NT2/D1 (cell line): Measurements from ENCODE around the gene MRPS24.

Source experiments
- DNase-seq: peaks from one replicate; pipeline ENCODE4 v3.0.0-alpha.2; 2011; ENCODE audit warnings: low read depth, low spot score
- H3K27me3 ChIP-seq: 2 replicates; pipeline ENCODE4 v1.6.0; 2011; ENCODE audit warnings: mild to moderate bottlenecking; ENCODE audit not compliant: insufficient read length, insufficient read depth
- H3K36me3 ChIP-seq: 2 replicates; pipeline ENCODE4 v1.6.1; 2011; ENCODE audit warnings: mild to moderate bottlenecking, low read length, mixed read lengths; ENCODE audit not compliant: insufficient read depth, insufficient read length
- H3K4me1 ChIP-seq: 2 replicates; pipeline ENCODE4 v1.5.1; 2011; ENCODE audit not compliant: insufficient read depth, insufficient read length
- H3K4me3 ChIP-seq: 2 replicates; pipeline ENCODE4 v1.5.1; 2011; ENCODE audit warnings: low read depth; ENCODE audit not compliant: insufficient read length
- H3K9ac ChIP-seq: 2 replicates; pipeline ENCODE4 v1.6.0; 2011; ENCODE audit warnings: low read depth; ENCODE audit not compliant: insufficient read length
- H3K9me3 ChIP-seq: 2 replicates; pipeline ENCODE4 v1.5.1; 2011; ENCODE audit warnings: mild to moderate bottlenecking, low read length; ENCODE audit not compliant: insufficient read depth
- SUZ12 ChIP-seq: IDR thresholded peaks from 2 replicates; pipeline ENCODE4 v1.6.1; 2011; ENCODE audit not compliant: insufficient read length, insufficient read depth; ENCODE audit errors: extremely low read depth
- YY1 ChIP-seq: IDR thresholded peaks from 2 replicates; pipeline ENCODE4 v1.6.1; 2011; ENCODE audit not compliant: insufficient read length, insufficient read depth
- ZNF274 ChIP-seq: IDR thresholded peaks from 2 replicates; pipeline ENCODE4 v1.6.1; 2011; ENCODE audit warnings: mild to moderate bottlenecking, low read depth, low read length

Gene MRPS24

DNA sequence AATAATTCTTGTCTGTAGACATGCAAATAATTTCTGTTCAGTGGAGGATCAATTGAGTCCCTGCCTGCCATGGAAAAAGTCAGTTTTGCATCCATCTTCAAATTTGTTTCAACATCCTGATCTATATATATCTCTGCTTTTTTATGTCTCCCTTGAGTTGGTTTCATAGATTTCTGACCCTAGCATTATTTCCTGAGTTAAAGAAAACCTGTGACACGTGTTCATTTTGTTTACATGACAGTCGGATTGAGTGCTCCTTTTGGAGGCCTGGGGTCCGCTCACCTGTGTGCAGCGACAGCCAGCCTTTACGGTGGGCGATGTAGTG, 674 bp downstream of the MRPS24 start:
- no peak for DNase-seq
- TF ChIP-seq SUZ12 (no peak), YY1 (no peak), ZNF274 (no peak)
- peak overlapping the region; percentile 88 for H3K9ac ChIP-seq
- H3K27me3 ChIP-seq: peaks cover 5% of the 10 kb centered on the region
- peaks cover 16% of the 10 kb centered on the region for H3K9me3 ChIP-seq
- peaks cover 7% of the 10 kb centered on the region for H3K4me1 ChIP-seq
- H3K4me3 ChIP-seq: peak overlapping the region; percentile 91
- peaks cover 28% of the 10 kb centered on the region for H3K36me3 ChIP-seq

DNA sequence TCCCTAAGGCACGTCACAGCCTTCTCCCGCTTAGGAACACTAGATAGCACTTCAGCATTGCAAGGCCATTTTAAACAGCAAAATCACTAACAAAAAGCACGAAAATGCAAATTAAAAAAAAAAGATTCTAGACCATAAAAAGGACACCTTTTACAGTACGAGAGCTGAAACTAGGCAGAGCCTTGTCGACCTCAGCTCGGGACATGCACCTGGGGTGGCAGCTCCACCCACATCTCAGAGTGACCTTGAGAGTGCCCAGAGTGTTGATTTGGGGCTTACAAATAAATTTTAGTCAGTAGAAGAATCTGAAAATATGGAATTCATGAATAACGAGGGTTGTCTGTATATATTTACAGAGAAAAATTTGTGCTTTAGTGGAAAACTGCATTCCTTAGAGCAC, 1.1 kb downstream of the MRPS24 start:
- Histone ChIP-seq H3K9ac (peak overlapping the region; percentile 88), H3K36me3 (peaks cover 28% of the 10 kb centered on the region)
- DNase-seq: no peak

DNA sequence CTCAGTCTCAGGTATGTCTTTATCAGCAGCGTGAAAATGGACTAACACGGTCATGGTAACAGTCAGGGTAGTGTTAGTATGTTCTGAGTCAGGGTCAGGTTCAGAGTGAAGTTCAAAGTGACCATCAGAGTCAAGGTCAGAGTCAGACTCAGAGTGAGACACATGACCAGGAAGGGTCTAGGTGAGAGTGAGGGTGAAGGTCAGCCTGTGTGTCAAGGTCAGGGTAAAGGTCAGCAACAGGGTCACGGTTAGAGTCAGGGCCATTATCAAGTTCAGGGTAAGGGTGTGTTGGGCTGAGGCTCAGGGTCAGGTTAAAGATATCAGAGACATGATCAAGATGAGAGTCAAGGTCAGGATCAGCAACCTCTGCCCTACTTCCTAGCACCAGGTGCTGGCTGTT, 4.0 kb downstream of the MRPS24 start:
- H3K4me1 ChIP-seq: no peaks in the 10 kb centered on the region
- TF ChIP-seq ZNF274 (no peak), SUZ12 (no peak), YY1 (no peak)
- H3K27me3 ChIP-seq: peaks cover 2% of the 10 kb centered on the region
- peaks cover 28% of the 10 kb centered on the region for H3K36me3 ChIP-seq
- H3K9me3 ChIP-seq: peaks cover 5% of the 10 kb centered on the region
- H3K4me3 ChIP-seq: no peak overlapping the region
- DNase-seq: no peak
- no peak overlapping the region for H3K9ac ChIP-seq

More for the DNA sequence above, 1.1 kb downstream of the MRPS24 start:
- Histone ChIP-seq H3K27me3 (peaks cover 5% of the 10 kb centered on the region), H3K9me3 (peaks cover 16% of the 10 kb centered on the region), H3K4me3 (peak overlapping the region; percentile 91), H3K4me1 (peaks cover 7% of the 10 kb centered on the region)
- TF ChIP-seq ZNF274 (no peak), YY1 (no peak), SUZ12 (no peak)

DNA sequence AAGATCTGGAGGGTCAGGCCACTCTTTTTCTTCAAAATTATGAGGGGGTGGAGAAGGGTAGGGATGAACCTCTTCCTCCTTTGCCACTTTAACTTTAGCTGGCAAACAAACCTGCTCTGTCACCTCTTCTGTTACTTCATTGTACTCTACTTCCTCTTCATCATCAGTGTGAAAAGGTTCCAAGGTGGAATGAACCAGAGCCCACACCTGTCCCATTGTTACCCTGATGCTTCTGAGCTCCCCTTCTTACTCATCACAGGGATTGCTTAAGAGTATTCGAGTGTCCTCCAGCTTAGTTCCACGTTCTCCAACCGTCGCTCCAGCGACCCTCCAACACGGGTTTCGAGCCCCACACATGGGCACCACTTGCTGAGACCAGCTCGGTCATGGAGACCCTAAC, 5.2 kb downstream of the MRPS24 start:
- Histone ChIP-seq H3K36me3 (peaks cover 28% of the 10 kb centered on the region), H3K9ac (no peak overlapping the region), H3K4me3 (no peak overlapping the region), H3K27me3 (no peaks in the 10 kb centered on the region), H3K4me1 (no peaks in the 10 kb centered on the region), H3K9me3 (peaks cover 6% of the 10 kb centered on the region; the same call in 1 of the 2 replicates)
- no peak for DNase-seq
- TF ChIP-seq YY1 (no peak), ZNF274 (no peak), SUZ12 (no peak)

DNA sequence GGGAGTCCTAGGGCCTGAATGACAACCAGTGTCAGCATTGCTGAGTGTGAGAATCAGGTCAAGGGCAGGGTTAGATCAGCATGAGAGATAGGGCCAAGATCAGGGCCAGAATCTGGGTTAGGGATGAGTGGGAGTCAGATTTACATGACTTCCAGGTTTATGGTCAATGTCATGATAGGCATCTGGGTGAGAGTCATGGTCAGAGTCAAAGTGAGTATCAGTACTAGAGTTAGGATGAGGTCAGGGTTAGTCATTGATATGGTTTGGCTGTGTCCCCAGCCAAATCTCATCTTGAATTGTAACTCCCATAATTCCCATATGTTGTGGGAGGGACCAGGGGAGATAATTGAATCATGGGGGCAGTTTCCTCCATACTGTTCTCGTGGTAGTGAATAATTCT, 12.3 kb downstream of the MRPS24 start:
- Histone ChIP-seq H3K9ac (no peak overlapping the region), H3K9me3 (peaks cover 11% of the 10 kb centered on the region; the same call in 1 of the 2 replicates), H3K27me3 (no peaks in the 10 kb centered on the region), H3K36me3 (no peaks in the 10 kb centered on the region), H3K4me3 (no peak overlapping the region), H3K4me1 (no peaks in the 10 kb centered on the region)
- TF ChIP-seq YY1 (no peak), ZNF274 (no peak), SUZ12 (no peak)
- no peak for DNase-seq

DNA sequence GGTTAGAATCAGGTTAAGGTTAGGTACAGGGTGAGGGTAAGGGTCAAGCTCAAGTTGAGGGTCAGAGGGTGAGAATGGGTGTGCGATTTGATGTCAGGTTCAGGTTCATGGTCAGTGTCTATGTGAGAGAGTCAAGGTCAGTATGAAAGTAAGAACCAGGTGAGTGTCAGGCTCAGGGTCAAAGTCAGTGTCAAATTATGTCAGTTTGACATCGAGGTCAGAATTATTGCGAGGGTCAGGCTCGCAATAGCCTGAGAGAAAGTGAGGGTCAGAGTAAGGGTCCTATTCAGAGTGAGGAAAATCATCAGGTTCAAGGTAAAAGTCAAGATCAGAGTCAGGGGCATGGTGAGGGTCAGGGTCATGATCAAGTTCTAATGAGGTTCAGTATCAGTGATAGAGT, 13.0 kb downstream of the MRPS24 start:
- Histone ChIP-seq H3K27me3 (no peaks in the 10 kb centered on the region), H3K9me3 (peaks cover 12% of the 10 kb centered on the region; the same call in 1 of the 2 replicates), H3K36me3 (no peaks in the 10 kb centered on the region), H3K4me3 (no peak overlapping the region), H3K4me1 (no peaks in the 10 kb centered on the region), H3K9ac (no peak overlapping the region)
- DNase-seq: no peak
- TF ChIP-seq SUZ12 (no peak), YY1 (no peak), ZNF274 (no peak)

DNA sequence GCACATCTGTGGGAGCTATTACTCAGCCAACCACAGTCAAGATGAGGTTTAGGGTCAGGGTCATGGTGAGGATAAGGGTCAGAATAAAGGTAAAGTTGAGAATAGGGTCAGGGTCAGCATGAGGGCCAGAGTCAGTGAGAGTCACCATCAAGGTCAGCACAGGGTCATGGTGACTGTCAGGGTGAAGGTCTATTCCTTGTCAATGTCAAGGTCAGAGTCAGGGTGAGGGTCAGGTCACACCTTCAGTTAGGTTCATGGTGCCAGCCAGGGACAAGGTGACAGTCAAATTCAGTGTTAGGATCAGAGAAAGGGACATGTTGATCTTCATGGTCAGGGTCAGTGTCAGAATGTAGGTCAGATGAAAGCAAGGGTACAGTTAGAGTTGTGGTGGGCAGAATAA, 14.1 kb downstream of the MRPS24 start:
- H3K9me3 ChIP-seq: peaks cover 22% of the 10 kb centered on the region; the same call in 1 of the 2 replicates

DNA sequence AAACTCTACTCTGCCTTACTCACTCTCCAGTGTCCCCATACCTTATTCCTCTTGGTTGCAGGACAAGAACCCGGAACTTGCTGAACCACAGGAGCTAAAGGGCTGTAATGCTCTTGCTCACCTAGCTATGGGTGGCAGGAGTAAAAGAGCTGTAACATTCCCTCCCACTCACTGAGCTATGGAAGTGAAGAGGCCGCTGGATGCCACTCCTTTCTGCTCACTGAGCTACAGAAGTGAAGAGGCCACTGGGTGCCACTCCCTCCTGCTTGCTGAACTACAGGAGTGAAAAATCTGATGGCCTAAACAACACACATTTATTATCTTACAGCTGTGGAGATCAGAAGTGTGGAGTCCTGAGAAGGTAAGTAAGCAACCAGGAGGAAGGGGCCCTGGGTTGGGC, 17.5 kb downstream of the MRPS24 start:
- H3K9ac ChIP-seq: no peak overlapping the region
- H3K27me3 ChIP-seq: no peaks in the 10 kb centered on the region
- TF ChIP-seq YY1: no peak
- no peak for TF ChIP-seq SUZ12
- no peaks in the 10 kb centered on the region for H3K36me3 ChIP-seq
- no peak for DNase-seq
- H3K4me1 ChIP-seq: no peaks in the 10 kb centered on the region
- H3K4me3 ChIP-seq: no peak overlapping the region
- H3K9me3 ChIP-seq: peaks cover 11% of the 10 kb centered on the region; the same call in 1 of the 2 replicates

More for the DNA sequence above, 14.1 kb downstream of the MRPS24 start:
- no peaks in the 10 kb centered on the region for H3K36me3 ChIP-seq
- no peak overlapping the region for H3K9ac ChIP-seq
- H3K4me3 ChIP-seq: no peak overlapping the region
- H3K4me1 ChIP-seq: no peaks in the 10 kb centered on the region
- TF ChIP-seq ZNF274: no peak
- TF ChIP-seq YY1: no peak
- TF ChIP-seq SUZ12: no peak
- DNase-seq: no peak
- no peaks in the 10 kb centered on the region for H3K27me3 ChIP-seq
